SU-DHL-6 (cell line): ENCODE data around the gene RARB.

ENCODE experiments used
- CTCF ChIP-seq: fragments of 200-600 bp; sonication (generic); IDR thresholded peaks from one replicate; pipeline ENCODE4 v1.5.1; 2017; ENCODE audit warnings: antibody characterized with exemption, mild to moderate bottlenecking, low read length, moderate library complexity; ENCODE audit not compliant: insufficient read depth, poor library complexity, severe bottlenecking
- EZH2phosphoT487 ChIP-seq: fragments of 200-600 bp; sonication (generic), shearing (Covaris generic); conservative IDR thresholded peaks from 2 replicates; pipeline ENCODE4 v1.6.1; 2018; ENCODE audit warnings: mild to moderate bottlenecking, antibody characterized with exemption, low read length, moderate library complexity, mixed read lengths

- no peak for TF ChIP-seq CTCF
- TF ChIP-seq EZH2phosphoT487 = no peak
Observed at GRCh38 chr3:25540273-25540672, 112.2 kb downstream of the RARB start.
